Neural progenitor cell (in vitro differentiated cells): Measurements from ENCODE around the gene ABCC3. TPM values are rescaled to one million over a fixed set of nuclear protein-coding genes. Genes with fewer than 3 reads are reported as not detected.

Experiments used
- DNase-seq: peaks from one replicate; pipeline ENCODE4 v3.0.0-alpha.2; 2016; ENCODE audit warnings: low spot score
- H2AFZ ChIP-seq: fragments of 200-600 bp; sonication (generic); replicated peaks from 2 replicates; pipeline ENCODE4 v1.6.1; 2016; ENCODE audit warnings: antibody characterized with exemption
- H3F3A ChIP-seq: fragments of 200-600 bp; sonication (generic); 2 replicates; pipeline ENCODE4 v1.6.1; 2016; ENCODE audit warnings: antibody characterized with exemption, low read depth
- H3K27ac ChIP-seq: fragments of 200-600 bp; sonication (generic); 2 replicates; pipeline ENCODE4 v1.5.1; 2016; ENCODE audit warnings: mild to moderate bottlenecking
- H3K27me3 ChIP-seq: fragments of 200-600 bp; sonication (generic); 2 replicates; pipeline ENCODE4 v1.6.1; 2016; ENCODE audit warnings: mild to moderate bottlenecking, moderate library complexity
- H3K36me3 ChIP-seq: fragments of 200-600 bp; sonication (generic); 2 replicates; pipeline ENCODE4 v1.5.1; 2016
- H3K4me1 ChIP-seq: fragments of 200-600 bp; sonication (generic); 2 replicates; pipeline ENCODE4 v1.6.1; 2016; ENCODE audit warnings: mixed run types
- H3K4me2 ChIP-seq: fragments of 200-600 bp; sonication (generic); 2 replicates; pipeline ENCODE4 v1.6.1; 2016
- H3K4me3 ChIP-seq: fragments of 200-600 bp; sonication (generic); 2 replicates; pipeline ENCODE4 v1.5.1; 2016
- H3K79me2 ChIP-seq: fragments of 200-600 bp; sonication (generic); 2 replicates; pipeline ENCODE4 v1.6.1; 2016; ENCODE audit warnings: low read depth
- H3K9ac ChIP-seq: fragments of 200-600 bp; sonication (generic); 2 replicates; pipeline ENCODE4 v1.6.1; 2016
- H3K9me3 ChIP-seq: fragments of 200-600 bp; sonication (generic); 2 replicates; pipeline ENCODE4 v1.5.1; 2016; ENCODE audit warnings: low read depth
- H4K20me1 ChIP-seq: fragments of 200-600 bp; sonication (generic); 2 replicates; pipeline ENCODE4 v1.6.1; 2016; ENCODE audit warnings: low read depth
- H3K27ac Mint-ChIP-seq: 3 replicates; pipeline ENCODE4 v1.8.0; 2021; ENCODE audit warnings: mixed read lengths
- H3K27me3 Mint-ChIP-seq: 2 replicates; pipeline ENCODE4 v1.8.0; 2022; ENCODE audit warnings: low read depth, mild to moderate bottlenecking, inconsistent platforms, moderate library complexity, mixed read lengths; ENCODE audit not compliant: insufficient read depth
- H3K36me3 Mint-ChIP-seq: 3 replicates; pipeline ENCODE4 v1.8.0; 2021; ENCODE audit warnings: mixed read lengths
- H3K4me1 Mint-ChIP-seq: 3 replicates; pipeline ENCODE4 v1.8.0; 2021; ENCODE audit warnings: mixed read lengths
- H3K4me3 Mint-ChIP-seq: 3 replicates; pipeline ENCODE4 v1.8.0; 2021; ENCODE audit warnings: mild to moderate bottlenecking, moderate library complexity, mixed read lengths
- H3K9me3 Mint-ChIP-seq: 3 replicates; pipeline ENCODE4 v1.8.0; 2020; ENCODE audit warnings: mixed read lengths
- EZH2 ChIP-seq: fragments of 200-600 bp; sonication (generic); IDR thresholded peaks from 2 replicates; pipeline ENCODE4 v1.6.1; 2017; ENCODE audit warnings: antibody characterized with exemption, mild to moderate bottlenecking, moderate library complexity
- EZH2phosphoT487 ChIP-seq: fragments of 200-600 bp; sonication (generic); IDR thresholded peaks from 2 replicates; pipeline ENCODE4 v1.6.1; 2017; ENCODE audit warnings: antibody characterized with exemption
- total RNA-seq: library from RNA; depleted of rRNA; stranded (reverse); fragments of >200 nt; gene quantifications from 2 replicates; pipeline ENCODE4 v1.2.3, GENCODE V29; 2015; ENCODE audit warnings: low replicate concordance
- TF ChIP-seq, protein P1 (sequence below): fragments of 200-600 bp; sonication (generic); IDR thresholded peaks from 2 replicates; pipeline ENCODE4 v1.5.1; 2017; ENCODE audit warnings: antibody characterized with exemption, mild to moderate bottlenecking

The ABCC3 gene
- total RNA-seq, 1 donor from 2014 or later = not detected

DNA sequence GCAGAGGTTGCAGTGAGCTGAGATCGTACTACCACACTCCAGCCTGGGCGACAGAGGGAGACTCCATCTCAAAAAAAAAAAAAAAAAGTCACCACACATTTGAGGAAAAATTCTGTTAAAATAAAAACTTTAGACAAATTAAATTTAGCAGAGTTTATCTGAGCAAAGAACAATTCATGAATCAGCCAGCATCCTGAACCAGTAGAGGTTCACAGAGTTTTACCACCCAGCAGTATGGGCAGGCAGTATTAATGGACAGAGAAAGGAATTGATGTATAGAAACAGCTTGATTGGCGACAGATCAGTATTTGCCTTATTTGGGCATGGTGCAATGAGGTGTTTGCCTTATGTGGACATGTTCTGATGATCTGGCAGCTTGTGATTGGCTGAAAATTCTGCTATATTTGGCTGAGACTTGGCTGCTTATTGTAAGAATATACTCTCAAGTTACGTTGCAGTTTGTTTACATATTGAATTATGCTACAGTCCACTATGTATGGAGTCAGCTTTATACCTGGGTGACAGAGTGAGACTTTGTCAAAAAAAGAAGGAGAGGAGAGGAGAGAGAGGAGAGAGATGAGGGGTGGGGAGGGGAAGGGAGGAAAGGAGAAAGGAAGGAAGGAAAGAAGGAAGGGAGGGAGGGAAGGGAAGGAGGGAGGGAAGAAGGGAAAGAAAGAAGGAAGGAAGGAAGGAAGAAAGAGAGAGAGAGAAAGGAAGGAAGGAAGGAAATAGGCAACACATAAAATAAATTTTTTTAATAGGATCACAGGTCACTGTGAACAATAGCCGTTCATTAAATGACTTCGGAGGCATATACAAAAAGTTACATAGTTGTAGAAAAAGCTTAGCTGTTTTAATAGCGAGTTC, 14.6 kb downstream of the ABCC3 start:
- no peaks in the 10 kb centered on the region for H3K36me3 Mint-ChIP-seq
- H2AFZ ChIP-seq = no peak overlapping the region
- H3K9ac ChIP-seq = no peak overlapping the region
- H3K27me3 Mint-ChIP-seq = peaks cover 6% of the 10 kb centered on the region
- H3K79me2 ChIP-seq = no peaks in the 10 kb centered on the region
- H3K4me2 ChIP-seq = no peak overlapping the region
- no peaks in the 10 kb centered on the region for H3K36me3 ChIP-seq
- peaks cover 3% of the 10 kb centered on the region for H3K9me3 Mint-ChIP-seq
- TF ChIP-seq EZH2phosphoT487 (no peak), EZH2 (no peak)
- TF ChIP-seq, protein P1, sequence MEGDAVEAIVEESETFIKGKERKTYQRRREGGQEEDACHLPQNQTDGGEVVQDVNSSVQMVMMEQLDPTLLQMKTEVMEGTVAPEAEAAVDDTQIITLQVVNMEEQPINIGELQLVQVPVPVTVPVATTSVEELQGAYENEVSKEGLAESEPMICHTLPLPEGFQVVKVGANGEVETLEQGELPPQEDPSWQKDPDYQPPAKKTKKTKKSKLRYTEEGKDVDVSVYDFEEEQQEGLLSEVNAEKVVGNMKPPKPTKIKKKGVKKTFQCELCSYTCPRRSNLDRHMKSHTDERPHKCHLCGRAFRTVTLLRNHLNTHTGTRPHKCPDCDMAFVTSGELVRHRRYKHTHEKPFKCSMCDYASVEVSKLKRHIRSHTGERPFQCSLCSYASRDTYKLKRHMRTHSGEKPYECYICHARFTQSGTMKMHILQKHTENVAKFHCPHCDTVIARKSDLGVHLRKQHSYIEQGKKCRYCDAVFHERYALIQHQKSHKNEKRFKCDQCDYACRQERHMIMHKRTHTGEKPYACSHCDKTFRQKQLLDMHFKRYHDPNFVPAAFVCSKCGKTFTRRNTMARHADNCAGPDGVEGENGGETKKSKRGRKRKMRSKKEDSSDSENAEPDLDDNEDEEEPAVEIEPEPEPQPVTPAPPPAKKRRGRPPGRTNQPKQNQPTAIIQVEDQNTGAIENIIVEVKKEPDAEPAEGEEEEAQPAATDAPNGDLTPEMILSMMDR = no peak
- H3K27ac ChIP-seq = no peak overlapping the region
- DNase-seq = no peak
- H3K27me3 ChIP-seq = no peaks in the 10 kb centered on the region
- H3K9me3 ChIP-seq = no peaks in the 10 kb centered on the region
- no peak overlapping the region for H3K27ac Mint-ChIP-seq
- H3K4me3 Mint-ChIP-seq = no peak overlapping the region
- H3K4me1 Mint-ChIP-seq = no peaks in the 10 kb centered on the region
- no peaks in the 10 kb centered on the region for H4K20me1 ChIP-seq
- H3K4me3 ChIP-seq = no peak overlapping the region
- no peaks in the 10 kb centered on the region for H3K4me1 ChIP-seq
- H3F3A ChIP-seq = no peaks in the 10 kb centered on the region

DNA sequence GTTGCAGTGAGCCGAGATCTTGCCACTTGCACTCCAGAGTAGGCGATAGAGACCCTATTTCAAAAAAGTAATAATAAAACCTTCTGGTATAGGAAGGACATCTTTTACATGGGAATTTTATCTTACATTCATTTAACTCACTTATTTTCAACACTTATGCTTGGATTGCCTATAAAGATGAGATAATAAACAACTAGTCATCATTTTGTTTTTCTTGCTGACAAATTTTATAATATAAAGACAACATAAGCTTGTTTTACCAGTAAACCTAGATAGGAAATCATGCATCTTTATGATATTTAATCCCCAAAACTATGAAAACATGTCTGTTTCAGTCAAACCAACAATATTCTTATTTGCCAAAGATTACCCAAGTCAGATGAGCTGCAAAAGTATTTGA, 17.0 kb downstream of the ABCC3 start:
- Histone ChIP-seq H3K4me3 (no peak overlapping the region), H3K27me3 (no peaks in the 10 kb centered on the region), H4K20me1 (no peaks in the 10 kb centered on the region), H2AFZ (no peak overlapping the region), H3K4me2 (no peak overlapping the region), H3F3A (no peaks in the 10 kb centered on the region), H3K9me3 (no peaks in the 10 kb centered on the region), H3K27ac (no peak overlapping the region), H3K9ac (no peak overlapping the region), H3K36me3 (no peaks in the 10 kb centered on the region), H3K4me1 (no peaks in the 10 kb centered on the region), H3K79me2 (no peaks in the 10 kb centered on the region)
- Mint-ChIP-seq H3K27ac (no peak overlapping the region), H3K4me1 (no peaks in the 10 kb centered on the region), H3K9me3 (peaks cover 3% of the 10 kb centered on the region), H3K4me3 (no peak overlapping the region), H3K27me3 (peaks cover 4% of the 10 kb centered on the region), H3K36me3 (no peaks in the 10 kb centered on the region)
- DNase-seq = no peak
- TF ChIP-seq, protein P1 = no peak
- TF ChIP-seq EZH2 (no peak), EZH2phosphoT487 (no peak)

DNA sequence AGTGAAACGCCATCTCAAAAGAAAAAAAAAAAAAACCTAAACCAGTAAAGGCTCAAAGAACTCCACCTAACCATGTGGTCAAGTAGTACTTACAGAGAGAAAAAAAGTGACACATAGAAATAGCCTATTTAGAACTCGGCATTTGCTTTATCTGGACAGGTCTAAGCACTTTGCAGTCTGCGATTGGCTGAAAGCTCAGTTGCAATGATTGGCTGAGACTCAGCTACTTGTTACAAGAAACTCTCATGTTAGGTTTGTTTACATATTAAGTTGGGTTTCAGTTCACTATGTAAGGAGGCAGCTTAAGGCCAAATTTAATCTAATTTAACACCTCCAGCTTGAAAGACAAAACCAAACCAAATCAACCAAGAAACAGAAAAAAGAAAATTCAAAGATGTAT, 19.1 kb downstream of the ABCC3 start:
- Histone ChIP-seq H3K9ac (no peak overlapping the region), H3K36me3 (no peaks in the 10 kb centered on the region), H3F3A (no peaks in the 10 kb centered on the region), H4K20me1 (no peaks in the 10 kb centered on the region), H3K4me2 (no peak overlapping the region), H3K27me3 (no peaks in the 10 kb centered on the region), H3K79me2 (no peaks in the 10 kb centered on the region), H3K27ac (no peak overlapping the region), H3K4me1 (no peaks in the 10 kb centered on the region), H2AFZ (no peak overlapping the region), H3K4me3 (no peak overlapping the region), H3K9me3 (no peaks in the 10 kb centered on the region)
- Mint-ChIP-seq H3K27me3 (peaks cover 3% of the 10 kb centered on the region), H3K27ac (no peak overlapping the region), H3K36me3 (no peaks in the 10 kb centered on the region), H3K4me1 (no peaks in the 10 kb centered on the region), H3K4me3 (no peak overlapping the region), H3K9me3 (no peaks in the 10 kb centered on the region)
- TF ChIP-seq, protein P1 = no peak
- TF ChIP-seq EZH2phosphoT487 (no peak), EZH2 (no peak)
- DNase-seq = no peak
